HG03457 (cell line): ENCODE data around the gene PRAMEF8.
"Not testable (repeated sequence)": the region's sequence is repeated elsewhere in the genome, so short reads cannot be mapped to it uniquely, and the experiment has no call there.

Experiments used
- ATAC-seq: cut with Tn5 transposase; IDR thresholded peaks from one replicate; pipeline ENCODE4 v1.9.1; 2021; ENCODE audit warnings: moderate number of reproducible peaks; ENCODE audit not compliant: unreplicated experiment

Gene PRAMEF8

GRCh38 chr1:13285037-13285436 lies at the start of gene PRAMEF8:
TSS of gene PRAMEF8 (minus strand) at chr1:13285137. CDS start at chr1:13284091, 1,046 bp downstream.
- not testable (repeated sequence) for ATAC-seq

- ATAC-seq: not testable (repeated sequence)
Measured at GRCh38 chr1:13315281-13315680, 30.3 kb upstream of the PRAMEF8 start, which contains the start of gene PRAMEF15. TSS of gene PRAMEF15 (plus strand) at chr1:13315581. CDS start at chr1:13318408, 2,827 bp downstream.

GRCh38 chr1:13303239-13303638 lies 18.3 kb upstream of the PRAMEF8 start, which contains the start of gene PRAMEF33:
TSS of gene PRAMEF33 (plus strand) at chr1:13303539. CDS start at chr1:13305955, 2,416 bp downstream.
- not testable (repeated sequence) for ATAC-seq

GRCh38 chr1:13302197-13302596 lies 17.3 kb upstream of the PRAMEF8 start:
- not testable (repeated sequence) for ATAC-seq

- ATAC-seq: not testable (repeated sequence)
Measured at GRCh38 chr1:13298699-13299098, 13.8 kb upstream of the PRAMEF8 start.

- not testable (repeated sequence) for ATAC-seq
Measured at GRCh38 chr1:13297216-13297931, 12.4 kb upstream of the PRAMEF8 start.

GRCh38 chr1:13289030-13289429 lies 4.1 kb upstream of the PRAMEF8 start:
- ATAC-seq: not testable (repeated sequence)

GRCh38 chr1:13279617-13280016 lies 5.3 kb downstream of the PRAMEF8 start:
- not testable (repeated sequence) for ATAC-seq

- not testable (repeated sequence) for ATAC-seq
Measured at GRCh38 chr1:13277016-13277415, 7.9 kb downstream of the PRAMEF8 start.

GRCh38 chr1:13265124-13265523 lies 19.8 kb downstream of the PRAMEF8 start:
- ATAC-seq: not testable (repeated sequence)

GRCh38 chr1:13253898-13254297 lies 31.0 kb downstream of the PRAMEF8 start, which contains the start of gene PRAMEF5:
TSS of gene PRAMEF5 (plus strand) at chr1:13254198. CDS start at chr1:13259269, 5,071 bp downstream.
- not testable (repeated sequence) for ATAC-seq

GRCh38 chr1:13247122-13247521 lies 37.8 kb downstream of the PRAMEF8 start:
- ATAC-seq: not testable (repeated sequence)

- not testable (repeated sequence) for ATAC-seq
Measured at GRCh38 chr1:13246554-13246871, 38.4 kb downstream of the PRAMEF8 start.

GRCh38 chr1:13245841-13246553 lies 38.9 kb downstream of the PRAMEF8 start:
- not testable (repeated sequence) for ATAC-seq

- not testable (repeated sequence) for ATAC-seq
Measured at GRCh38 chr1:13243536-13244263, 41.2 kb downstream of the PRAMEF8 start.

- not testable (repeated sequence) for ATAC-seq
Measured at GRCh38 chr1:13239633-13240032, 45.3 kb downstream of the PRAMEF8 start.

- not testable (repeated sequence) for ATAC-seq
Measured at GRCh38 chr1:13237572-13237971, 47.4 kb downstream of the PRAMEF8 start.

GRCh38 chr1:13234057-13234456 lies 50.9 kb downstream of the PRAMEF8 start:
- ATAC-seq: not testable (repeated sequence)

GRCh38 chr1:13232056-13232455 lies 52.9 kb downstream of the PRAMEF8 start:
- not testable (repeated sequence) for ATAC-seq
